Liver (tissue), 9 donors: ENCODE data around the gene SPTSSA. TPM values are rescaled to one million over a fixed set of nuclear protein-coding genes. Genes with fewer than 3 reads are reported as not detected.
"Not testable (repeated sequence)": the region's sequence is repeated elsewhere in the genome, so short reads cannot be mapped to it uniquely, and the experiment has no call there.

Experiments used
- DNase-seq: peaks from one replicate; pipeline ENCODE4 v3.0.0-alpha.2; 2017; ENCODE audit warnings: low spot score
- H3K27ac ChIP-seq, 2 donors: one replicate each; pipeline ENCODE4 v1.7.0; 2013; ENCODE audit warnings: inconsistent platforms in 2 of 2, low read length in 2 of 2, control low read depth in 1 of 2, low read depth in 1 of 2, mild to moderate bottlenecking in 1 of 2
- H3K27me3 ChIP-seq, 4 donors: one replicate each; pipeline versions ENCODE4 v1.6.1 to v1.7.0; 2013; ENCODE audit warnings: low read length in 3 of 4, inconsistent platforms in 1 of 4, mild to moderate bottlenecking in 1 of 4, moderate library complexity in 1 of 4; ENCODE audit not compliant: control insufficient read depth in 4 of 4, insufficient read depth in 4 of 4
- H3K36me3 ChIP-seq, 4 donors: one replicate each; pipeline versions ENCODE4 v1.6.1 to v1.7.0; 2013; ENCODE audit warnings: low read length in 3 of 4, mild to moderate bottlenecking in 3 of 4, low read depth in 1 of 4, moderate library complexity in 1 of 4; ENCODE audit not compliant: control insufficient read depth in 4 of 4, insufficient read depth in 3 of 4
- H3K4me1 ChIP-seq, 4 donors: one replicate each; pipeline versions ENCODE4 v1.6.1 to v1.7.0; 2013; ENCODE audit warnings: low read length in 3 of 4, mild to moderate bottlenecking in 3 of 4, moderate library complexity in 1 of 4; ENCODE audit not compliant: control insufficient read depth in 4 of 4, insufficient read depth in 4 of 4
- H3K4me3 ChIP-seq, 3 donors: one replicate each; pipeline versions ENCODE4 v1.6.1 to v1.7.0; 2013; ENCODE audit warnings: low read length in 3 of 3, control low read depth in 1 of 3, low read depth in 1 of 3, mild to moderate bottlenecking in 1 of 3
- H3K9ac ChIP-seq, 2 donors: one replicate each; pipeline ENCODE4 v1.7.0; 2013; ENCODE audit warnings: low read length in 2 of 2, mild to moderate bottlenecking in 2 of 2, moderate library complexity in 2 of 2, control low read depth in 1 of 2, low read depth in 1 of 2
- H3K9me3 ChIP-seq, 4 donors: one replicate each; pipeline versions ENCODE4 v1.6.1 to v1.7.0; 2013; ENCODE audit warnings: low read length in 3 of 4; ENCODE audit not compliant: control insufficient read depth in 4 of 4
- ATF3 ChIP-seq: IDR thresholded peaks from 2 replicates; pipeline ENCODE4 v1.6.1; 2016; ENCODE audit warnings: antibody characterized with exemption
- CTCF ChIP-seq: fragments of 150-350 bp; IDR thresholded peaks from 2 replicates; pipeline ENCODE4 v1.5.1; 2017; ENCODE audit warnings: improper control_type of control experiment, low read depth, low read length; ENCODE audit not compliant: missing input control
- FOXA1 ChIP-seq: IDR thresholded peaks from 2 replicates; pipeline ENCODE4 v1.6.1; 2016; ENCODE audit warnings: antibody characterized with exemption
- FOXA2 ChIP-seq: IDR thresholded peaks from 2 replicates; pipeline ENCODE4 v1.6.1; 2016; ENCODE audit warnings: antibody characterized with exemption
- GABPA ChIP-seq, 2 donors: IDR thresholded peaks in 1 of 2; conservative IDR thresholded peaks in 1 of 2; 2 replicates each; pipeline ENCODE4 v1.6.1; 2016; ENCODE audit warnings: antibody characterized with exemption in 2 of 2, mild to moderate bottlenecking in 1 of 2, moderate library complexity in 1 of 2
- HNF4A ChIP-seq, 2 donors: conservative IDR thresholded peaks; 2 replicates each; pipeline ENCODE4 v1.6.1; 2016; ENCODE audit warnings: antibody characterized with exemption in 2 of 2, mild to moderate bottlenecking in 2 of 2
- HNF4G ChIP-seq: IDR thresholded peaks from 2 replicates; pipeline ENCODE4 v1.6.1; 2016; ENCODE audit warnings: antibody characterized with exemption
- NR2F2 ChIP-seq: IDR thresholded peaks from 2 replicates; pipeline ENCODE4 v1.6.1; 2016; ENCODE audit warnings: antibody characterized with exemption
- RAD21 ChIP-seq, 2 donors: IDR thresholded peaks; 2 replicates each; pipeline ENCODE4 v1.6.1; 2016; ENCODE audit warnings: antibody characterized with exemption in 2 of 2, mild to moderate bottlenecking in 2 of 2
- TAF1 ChIP-seq: conservative IDR thresholded peaks from 2 replicates; pipeline ENCODE4 v1.6.1; 2016; ENCODE audit warnings: antibody characterized with exemption, mild to moderate bottlenecking
- YY1 ChIP-seq: IDR thresholded peaks from 2 replicates; pipeline ENCODE4 v1.6.1; 2016; ENCODE audit warnings: antibody characterized with exemption, mild to moderate bottlenecking
- ZBTB33 ChIP-seq: IDR thresholded peaks from 2 replicates; pipeline ENCODE4 v1.6.1; 2016; ENCODE audit warnings: antibody characterized with exemption
- WGBS: extraction: QIAGEN DNeasy Blood & Tissue Kit; methylation state at CpG from one replicate; pipeline ENCODE4 v1.1.7; 2013; 5-methylcytosine and 5-hydroxymethylcytosine counted together
- polyA plus RNA-seq, 2 donors: library from polyadenylated mRNA; stranded (reverse) in 1 of 2; unstranded in 1 of 2; fragments of 200-250 nt in 1 of 2; fragments of >200 nt in 1 of 2; fragmentation: Nextera tagmentation in 1 of 2; extraction: Ambion mirVana in 1 of 2; gene quantifications; one replicate each; pipeline versions ENCODE4 v1.2.1 to v1.2.3, GENCODE V29; 2013 to 2015
- total RNA-seq, 2 donors: library from RNA; depleted of rRNA; stranded (reverse); fragments of >200 nt; gene quantifications; one replicate each; pipeline ENCODE4 v1.2.3, GENCODE V29; 2014
- TF ChIP-seq, protein P1 (sequence below): IDR thresholded peaks from 2 replicates; pipeline ENCODE4 v1.6.1; 2016; ENCODE audit warnings: antibody characterized with exemption
- donor health status: healthy.
- donor health status: healthy.
- donor health status: healthy.
- donor health status: healthy.
- donor health status: healthy.

The SPTSSA gene
- total and polyA plus RNA-seq, 4 donors: 9.5 to 15.2 (median 12.1) TPM

GRCh38 chr14:34479694-34480093, 17.7 kb upstream of the SPTSSA start:
- Histone ChIP-seq H3K4me1 (no peaks in the 10 kb centered on the region), H3K36me3 (no peaks in the 10 kb centered on the region), H3K9ac (no peak overlapping the region), H3K27me3 (no peaks in the 10 kb centered on the region), H3K9me3 (no peaks in the 10 kb centered on the region), H3K27ac (no peak overlapping the region), H3K4me3 (no peak overlapping the region)
- no peak for TF ChIP-seq FOXA1
- TF ChIP-seq CTCF: no peak
- 84% methylated on average over 4 of the region's 4 CpGs for WGBS
- DNase-seq: no peak

DNA sequence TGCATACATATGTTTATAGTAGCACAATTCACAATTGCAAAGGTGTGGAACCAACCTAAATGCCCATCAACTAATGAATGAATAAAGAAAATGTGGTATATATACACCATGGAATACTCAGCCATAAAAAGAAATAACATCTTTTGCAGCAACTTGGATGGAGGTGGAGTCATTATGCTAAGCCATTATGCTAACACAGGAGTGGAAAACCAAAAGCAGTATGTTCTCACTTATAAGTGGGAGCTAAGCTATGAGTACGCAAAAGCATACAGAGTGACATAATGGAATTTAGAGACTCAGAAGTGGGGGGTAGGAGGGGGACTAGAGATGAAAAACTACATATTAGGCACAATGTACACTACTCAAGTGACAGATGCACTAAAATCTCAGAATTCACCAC, 16.2 kb upstream of the SPTSSA start:
- Histone ChIP-seq H3K27ac (no peak overlapping the region), H3K4me3 (no peak overlapping the region), H3K9ac (no peak overlapping the region), H3K9me3 (no peaks in the 10 kb centered on the region), H3K4me1 (no peaks in the 10 kb centered on the region), H3K36me3 (no peaks in the 10 kb centered on the region), H3K27me3 (no peaks in the 10 kb centered on the region)
- 100% methylated on average over 1 of the region's 1 CpG for WGBS
- DNase-seq: no peak
- TF ChIP-seq CTCF: no peak
- no peak for TF ChIP-seq GABPA (IDR thresholded peaks at IDR 0.05 in 1 of 2, conservative IDR thresholded peaks at IDR 0.05 in 1 of 2)
- TF ChIP-seq TAF1: no peak
- no peak for TF ChIP-seq NR2F2
- TF ChIP-seq RAD21 (IDR thresholded peaks at IDR 0.05): no peak
- TF ChIP-seq HNF4G: no peak
- no peak for TF ChIP-seq FOXA2
- TF ChIP-seq ZBTB33: no peak
- no peak for TF ChIP-seq HNF4A (conservative IDR thresholded peaks at IDR 0.05)
- TF ChIP-seq ATF3: no peak
- TF ChIP-seq YY1: no peak
- TF ChIP-seq, protein P1, sequence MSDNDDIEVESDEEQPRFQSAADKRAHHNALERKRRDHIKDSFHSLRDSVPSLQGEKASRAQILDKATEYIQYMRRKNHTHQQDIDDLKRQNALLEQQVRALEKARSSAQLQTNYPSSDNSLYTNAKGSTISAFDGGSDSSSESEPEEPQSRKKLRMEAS: no peak
- no peak for TF ChIP-seq FOXA1

DNA sequence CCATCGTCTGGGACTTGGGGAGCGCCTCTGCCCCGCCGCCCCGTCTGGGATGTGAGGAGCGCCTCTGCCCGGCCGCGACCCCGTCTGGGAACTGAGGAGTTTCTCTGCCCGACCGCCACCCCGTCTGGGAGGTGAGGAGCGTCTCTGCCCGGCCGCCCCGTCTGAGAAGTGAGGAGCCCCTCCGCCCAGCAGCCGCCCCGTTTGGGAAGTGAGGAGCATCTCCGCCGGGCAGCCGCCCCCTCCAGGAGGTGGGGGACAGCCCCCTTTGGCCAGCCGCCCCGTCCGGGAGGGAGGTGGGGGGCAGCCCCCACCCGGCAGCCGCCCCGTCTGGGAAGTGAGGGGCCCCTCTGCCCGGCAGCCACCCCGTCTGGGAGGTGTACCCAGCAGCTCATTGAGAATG, 14.0 kb upstream of the SPTSSA start:
- H3K27me3 ChIP-seq, H3K9me3 ChIP-seq, H3K9ac ChIP-seq, DNase-seq, H3K4me3 ChIP-seq, H3K27ac ChIP-seq, H3K4me1 ChIP-seq, H3K36me3 ChIP-seq: not testable (repeated sequence)
- WGBS: 95% methylated on average over 31 of the region's 31 CpGs
